GM19397 (cell line): ENCODE results near the gene DIPK1B.

Experiments
- ATAC-seq: cut with Tn5 transposase; IDR thresholded peaks from one replicate; pipeline ENCODE4 v1.9.1; 2021; ENCODE audit warnings: mild to moderate bottlenecking, moderate library complexity; ENCODE audit not compliant: unreplicated experiment

Gene DIPK1B

GRCh38 chr9:136718345-136719194, 6.2 kb downstream of the DIPK1B start:
- ATAC-seq, result no peak

GRCh38 chr9:136719195-136719880, 7.0 kb downstream of the DIPK1B start:
- no peak for ATAC-seq

- ATAC-seq, result no peak
These were observed 8.0 kb downstream of the DIPK1B start for GRCh38 chr9:136720251-136720897.

- ATAC-seq, result no peak
These were observed 8.5 kb downstream of the DIPK1B start for GRCh38 chr9:136720898-136721338.

- no peak for ATAC-seq
These were observed 9.1 kb downstream of the DIPK1B start for GRCh38 chr9:136721339-136722092.

GRCh38 chr9:136722093-136722968, 10.0 kb downstream of the DIPK1B start:
- no peak for ATAC-seq

GRCh38 chr9:136722969-136723356, 10.6 kb downstream of the DIPK1B start:
- no peak for ATAC-seq

GRCh38 chr9:136723362-136723976, 11.1 kb downstream of the DIPK1B start:
- no peak for ATAC-seq

- ATAC-seq, result no peak
These were observed 11.6 kb downstream of the DIPK1B start for GRCh38 chr9:136723989-136724388.

- no peak for ATAC-seq
These were observed 12.4 kb downstream of the DIPK1B start for GRCh38 chr9:136724772-136725171.

- ATAC-seq, result no peak
These were observed 13.2 kb downstream of the DIPK1B start for GRCh38 chr9:136725612-136726011.

- no peak for ATAC-seq
These were observed 13.7 kb downstream of the DIPK1B start for GRCh38 chr9:136726118-136726517.

GRCh38 chr9:136726631-136727191, 14.3 kb downstream of the DIPK1B start:
- ATAC-seq, result no peak

GRCh38 chr9:136728080-136728547, 15.7 kb downstream of the DIPK1B start:
- ATAC-seq, result peak; percentile 70

GRCh38 chr9:136728548-136729123, 16.3 kb downstream of the DIPK1B start:
- peak; percentile 30 for ATAC-seq

GRCh38 chr9:136729144-136729543, 16.8 kb downstream of the DIPK1B start:
- no peak for ATAC-seq

- no peak for ATAC-seq
These were observed 17.6 kb downstream of the DIPK1B start for GRCh38 chr9:136729926-136730325.

- ATAC-seq, result no peak
These were observed 20.2 kb downstream of the DIPK1B start for GRCh38 chr9:136732444-136733178.
